Fibroblast of lung (primary cell): Measurements from ENCODE around the gene FAM174B. TPM values are rescaled to one million over a fixed set of nuclear protein-coding genes. Genes with fewer than 3 reads are reported as not detected.

Experiments
- DNase-seq, 2 donors: peaks; one replicate each; pipeline versions ENCODE4 v3.0.0 to v3.0.0-alpha.2; 2010; ENCODE audit warnings: low read depth in 2 of 2
- H2AFZ ChIP-seq: 2 replicates; pipeline ENCODE4 v1.5.1; 2012; ENCODE audit warnings: low read length, control low read depth, inconsistent platforms
- H3K27ac ChIP-seq: 2 replicates; pipeline ENCODE4 v1.5.1; 2011; ENCODE audit warnings: low read length, control low read depth; ENCODE audit not compliant: insufficient read depth
- H3K27me3 ChIP-seq: 2 replicates; pipeline ENCODE4 v1.5.1; 2011; ENCODE audit warnings: mild to moderate bottlenecking, low read length; ENCODE audit not compliant: control insufficient read depth, insufficient read depth
- H3K36me3 ChIP-seq: 2 replicates; pipeline ENCODE4 v1.5.1; 2011; ENCODE audit warnings: low read length; ENCODE audit not compliant: control insufficient read depth, insufficient read depth
- H3K4me1 ChIP-seq: 2 replicates; pipeline ENCODE4 v1.5.1; 2011; ENCODE audit warnings: low read length; ENCODE audit not compliant: control insufficient read depth, insufficient read depth; ENCODE audit errors: extremely low read depth
- H3K4me2 ChIP-seq: 2 replicates; pipeline ENCODE4 v1.5.1; 2011; ENCODE audit warnings: low read length, control low read depth; ENCODE audit not compliant: insufficient read depth; ENCODE audit errors: extremely low read depth
- H3K4me3 ChIP-seq, 4 experiments: fragments of 200-600 bp in 1 of 4; sonication (generic) in 1 of 4; replicated peaks in 1 of 4; 2 replicates each; pipeline ENCODE4 v1.5.1; 2011 to 2016; ENCODE audit warnings: low read length in 4 of 4, low read depth in 3 of 4, mild to moderate bottlenecking in 3 of 4, control low read depth in 2 of 4, inconsistent platforms in 1 of 4, mixed read lengths in 1 of 4; ENCODE audit not compliant: insufficient read depth in 1 of 4; ENCODE audit errors: control extremely low read depth in 1 of 4
- H3K79me2 ChIP-seq: 2 replicates; pipeline ENCODE4 v1.5.1; 2012; ENCODE audit warnings: mild to moderate bottlenecking, low read length, inconsistent platforms; ENCODE audit not compliant: control insufficient read depth, insufficient read depth
- H3K9ac ChIP-seq: 2 replicates; pipeline ENCODE4 v1.5.1; 2011; ENCODE audit warnings: mild to moderate bottlenecking, low read length, control low read depth; ENCODE audit not compliant: insufficient read depth
- H3K9me3 ChIP-seq: 2 replicates; pipeline ENCODE4 v1.5.1; 2012; ENCODE audit warnings: low read depth, low read length; ENCODE audit not compliant: control insufficient read depth, insufficient read depth
- H4K20me1 ChIP-seq: 2 replicates; pipeline ENCODE4 v1.5.1; 2011; ENCODE audit warnings: low read length; ENCODE audit not compliant: control insufficient read depth, insufficient read depth; ENCODE audit errors: extremely low read depth
- CTCF ChIP-seq, 2 donors: IDR thresholded peaks in 1 of 2; conservative IDR thresholded peaks in 1 of 2; 1 replicate in 1 of 2; 2 replicates in 1 of 2; pipeline ENCODE4 v1.5.1; 2011 to 2012; ENCODE audit warnings: low read length in 2 of 2, control low read depth in 1 of 2, inconsistent platforms in 1 of 2, low read depth in 1 of 2, mild to moderate bottlenecking in 1 of 2
- EZH2 ChIP-seq: IDR thresholded peaks from 2 replicates; pipeline ENCODE4 v1.5.1; 2012; ENCODE audit warnings: low read length, control low read depth, mild to moderate bottlenecking; ENCODE audit errors: missing control alignments
- polyA plus RNA-seq, 2 donors: library from polyadenylated mRNA; depleted of rRNA in 1 of 2; stranded (reverse) in 1 of 2; unstranded in 1 of 2; fragments of >200 nt; gene quantifications; 2 replicates each; pipeline ENCODE4 v1.2.1, GENCODE V29; 2011 to 2012; ENCODE audit warnings: missing spikeins in 1 of 2
- total RNA-seq: library from RNA; depleted of rRNA; stranded (reverse); fragments of >200 nt; gene quantifications from 2 replicates; pipeline ENCODE4 v1.2.1, GENCODE V29; 2014

The FAM174B gene
- total and polyA plus RNA-seq, 2 donors (not counting 1 experiment from before 2014, with no cell fraction given): 0.87 to 2.8 TPM

- no peak for DNase-seq
- Histone ChIP-seq H3K4me1 (no peaks in the 10 kb centered on the region), H2AFZ (no peak overlapping the region)
Measured at GRCh38 chr15:92674347-92674746, 18.8 kb upstream of the FAM174B start.

DNA sequence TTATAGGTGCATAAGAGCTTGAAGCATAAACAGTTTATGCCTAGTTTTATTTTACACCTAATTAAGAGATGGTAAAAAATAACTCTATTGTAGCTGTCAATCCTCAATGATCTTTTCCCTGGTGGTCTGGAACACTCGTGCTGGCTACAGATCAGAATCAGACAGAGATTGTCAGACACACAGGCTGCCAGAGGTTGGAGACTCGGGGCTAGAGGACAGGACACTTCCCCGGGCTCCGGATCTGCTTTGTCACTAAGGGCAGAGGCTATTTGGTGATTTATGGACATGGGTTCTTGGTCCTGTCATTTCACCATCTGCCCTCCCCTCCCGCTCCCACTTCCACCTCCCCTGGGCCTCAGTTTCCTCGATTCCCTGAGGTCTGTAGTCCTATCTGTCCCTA lies 16.5 kb upstream of the FAM174B start:
- no peak overlapping the region for H3K4me2 ChIP-seq

More at GRCh38 chr15:92674347-92674746, 18.8 kb upstream of the FAM174B start:
- Histone ChIP-seq H3K27me3 (no peaks in the 10 kb centered on the region), H3K36me3 (no peaks in the 10 kb centered on the region), H3K9me3 (no peaks in the 10 kb centered on the region), H3K9ac (no peak overlapping the region), H3K4me2 (no peak overlapping the region), H3K27ac (no peak overlapping the region), H3K79me2 (no peaks in the 10 kb centered on the region), H4K20me1 (no peaks in the 10 kb centered on the region), H3K4me3 (no peak overlapping the region)
- TF ChIP-seq EZH2 (no peak), CTCF (conservative IDR thresholded peaks at IDR 0.05 in 1 of 2, IDR thresholded peaks at IDR 0.05 in 1 of 2; ENCODE audit: low read depth in 1 of 2, low read length in 2 of 2) (no peak)

GRCh38 chr15:92671406-92671805 lies 15.8 kb upstream of the FAM174B start:
- H3K4me1 ChIP-seq: no peaks in the 10 kb centered on the region

More for the DNA sequence above, 16.5 kb upstream of the FAM174B start:
- Histone ChIP-seq H3K9ac (no peak overlapping the region), H3K9me3 (no peaks in the 10 kb centered on the region), H3K36me3 (no peaks in the 10 kb centered on the region), H2AFZ (no peak overlapping the region), H3K79me2 (no peaks in the 10 kb centered on the region), H3K27ac (no peak overlapping the region), H3K4me3 (no peak overlapping the region), H3K4me1 (no peaks in the 10 kb centered on the region), H3K27me3 (no peaks in the 10 kb centered on the region), H4K20me1 (no peaks in the 10 kb centered on the region)
- DNase-seq: no peak
- TF ChIP-seq EZH2: no peak

More at GRCh38 chr15:92671406-92671805, 15.8 kb upstream of the FAM174B start:
- no peaks in the 10 kb centered on the region for H4K20me1 ChIP-seq
- no peaks in the 10 kb centered on the region for H3K9me3 ChIP-seq
- no peak overlapping the region for H2AFZ ChIP-seq
- H3K27me3 ChIP-seq: no peaks in the 10 kb centered on the region
- no peak overlapping the region for H3K9ac ChIP-seq
- no peak overlapping the region for H3K4me3 ChIP-seq
- no peaks in the 10 kb centered on the region for H3K79me2 ChIP-seq
- H3K36me3 ChIP-seq: no peaks in the 10 kb centered on the region
- no peak for DNase-seq
- no peak overlapping the region for H3K27ac ChIP-seq
- TF ChIP-seq CTCF (conservative IDR thresholded peaks at IDR 0.05 in 1 of 2, IDR thresholded peaks at IDR 0.05 in 1 of 2; ENCODE audit: low read depth in 1 of 2, low read length in 2 of 2) (no peak), EZH2 (no peak)
- no peak overlapping the region for H3K4me2 ChIP-seq
